Activated T-helper 1 cell treated with anti-CD3 and anti-CD28 coated beads, Interleukin-2, amount 50 U/mL, for 16 hours (primary cell): ENCODE results near the gene NPM3.
A peak's percentile ranks its signal among the peaks of the same experiment; 100 is the strongest.
"Not testable (repeated sequence)": the region's sequence is repeated elsewhere in the genome, so short reads cannot be mapped to it uniquely, and the experiment has no call there.

Source experiments
- DNase-seq, 2 donors: peaks; one replicate each; pipeline ENCODE4 v3.0.0-alpha.2; 2020; ENCODE audit warnings: low read depth in 1 of 2, low spot score in 1 of 2

Gene NPM3

DNA sequence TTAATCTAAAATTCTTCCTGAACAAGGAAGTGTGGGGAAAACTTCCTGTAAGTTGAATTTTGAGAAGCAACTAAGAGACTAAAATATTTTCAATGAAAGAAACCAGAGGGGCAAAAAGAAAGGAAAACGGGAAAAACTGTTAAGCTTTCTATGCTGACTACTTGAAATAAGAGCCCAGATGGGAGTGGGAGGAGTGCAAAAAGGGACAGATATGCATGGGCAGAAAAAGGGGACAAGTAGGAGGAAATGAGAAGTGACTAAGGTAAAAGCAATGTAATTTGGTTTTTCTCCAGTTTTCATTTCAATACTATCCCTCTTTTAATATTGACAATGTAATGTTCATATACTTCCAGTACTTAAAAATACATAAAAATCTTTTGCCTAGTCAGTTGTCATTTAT, 23.9 kb upstream of the NPM3 start:
- no peak for DNase-seq

DNA sequence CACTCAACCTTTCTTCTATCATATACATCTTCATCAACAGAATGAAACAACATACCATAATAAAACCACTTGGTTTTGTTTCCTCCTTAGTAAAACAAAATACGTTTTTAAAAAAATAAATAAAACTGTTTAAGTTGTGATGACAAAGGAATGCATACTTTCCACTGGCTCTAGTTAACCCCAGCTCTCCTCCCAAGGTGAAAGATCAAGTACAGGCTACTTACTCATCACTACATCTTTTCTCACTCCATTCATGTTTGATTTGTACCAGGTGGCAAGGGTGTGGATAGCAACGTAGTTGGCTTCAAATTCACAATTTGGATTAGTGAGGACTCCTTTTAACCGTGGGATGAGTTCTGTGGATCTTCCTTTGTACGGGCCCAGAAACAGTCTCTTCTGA, 20.3 kb upstream of the NPM3 start:
- DNase-seq: no peak

DNA sequence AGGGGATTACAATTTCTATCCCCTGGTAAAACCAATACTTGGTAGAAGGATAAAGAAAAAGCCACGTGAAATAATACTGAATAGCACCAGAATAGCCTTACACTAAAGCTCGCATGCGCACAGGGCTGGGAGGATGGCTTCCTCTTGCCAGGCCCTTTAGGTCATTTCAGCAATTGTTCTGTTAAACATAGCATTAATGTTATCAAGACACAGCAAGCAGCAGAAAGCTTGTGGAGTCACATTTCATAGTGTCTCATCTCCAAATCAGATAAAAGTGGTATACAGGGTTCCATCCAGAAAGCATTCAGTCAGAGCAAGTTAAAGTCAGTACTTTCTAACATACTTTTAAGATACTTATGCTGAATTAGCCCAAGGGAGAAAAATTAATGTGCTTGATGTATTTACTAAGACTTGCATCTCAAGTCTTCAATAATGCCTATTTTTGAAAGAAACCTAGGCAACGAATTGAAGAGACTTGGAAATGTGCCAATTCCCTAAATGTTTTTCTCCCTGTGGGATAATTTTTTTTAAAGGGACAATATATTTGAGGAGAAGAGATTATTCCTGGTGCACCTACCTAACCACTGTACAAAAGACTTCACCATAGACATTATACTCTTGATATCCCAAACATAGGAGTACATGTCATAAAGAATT, 14.3 kb upstream of the NPM3 start:
- no peak for DNase-seq

DNA sequence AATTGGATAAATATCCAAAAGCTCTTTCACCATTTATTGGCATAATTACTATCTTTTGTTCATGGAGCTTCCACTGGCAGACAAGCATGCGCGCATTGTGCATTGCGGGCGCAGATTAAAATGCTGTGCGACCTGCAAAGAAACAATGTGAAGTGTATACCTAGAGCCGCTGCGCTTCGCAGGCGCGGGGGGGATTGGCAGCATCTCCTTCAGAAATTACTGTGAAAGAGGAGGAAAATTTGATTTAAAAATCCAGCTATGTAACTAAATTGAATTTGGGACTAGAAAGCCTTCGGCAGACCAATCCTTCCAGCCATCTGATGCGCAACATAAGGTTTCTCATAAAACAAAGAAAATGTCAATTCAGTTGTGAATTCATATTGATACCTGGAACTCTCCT, 10.3 kb upstream of the NPM3 start:
- DNase-seq: no peak

DNA sequence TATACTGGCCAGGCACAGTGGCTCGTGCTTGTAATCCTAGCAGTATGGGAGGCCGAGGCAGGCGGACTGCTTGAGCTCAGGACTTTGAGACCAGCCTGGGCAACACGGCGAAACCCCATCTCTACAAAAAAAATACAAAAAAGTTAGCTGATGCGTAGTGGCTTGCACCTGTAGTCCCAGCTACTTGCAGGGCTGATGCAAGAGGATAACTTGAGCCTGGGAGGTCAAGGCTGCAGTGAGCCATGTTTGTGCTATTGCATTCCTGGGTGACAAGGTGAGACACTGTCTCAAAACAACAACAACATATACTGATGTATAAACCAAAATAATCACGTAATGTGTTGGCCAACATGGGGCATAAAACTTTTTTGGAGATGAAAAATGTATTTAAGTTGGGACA, 6.4 kb upstream of the NPM3 start:
- no peak for DNase-seq

DNA sequence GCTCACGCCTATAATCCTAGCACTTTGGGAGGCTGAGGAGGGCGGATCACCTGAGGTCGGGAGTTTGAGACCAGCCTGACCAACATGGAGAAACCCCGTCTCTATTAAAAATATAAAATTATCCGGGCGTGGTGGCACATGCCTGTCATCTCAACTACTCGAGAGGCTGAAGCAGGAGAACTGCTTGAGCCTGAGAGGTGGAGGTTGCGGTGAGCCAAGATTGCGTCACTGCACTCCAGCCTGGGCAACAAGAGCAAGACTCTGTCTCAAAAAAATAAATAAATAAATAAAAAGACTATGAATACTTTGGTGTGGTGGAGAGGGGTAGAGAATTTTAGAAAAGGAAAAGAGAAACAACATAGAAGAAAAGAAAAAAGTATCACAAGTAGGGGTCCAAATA, 6.0 kb upstream of the NPM3 start:
- DNase-seq: not testable (repeated sequence)

DNA sequence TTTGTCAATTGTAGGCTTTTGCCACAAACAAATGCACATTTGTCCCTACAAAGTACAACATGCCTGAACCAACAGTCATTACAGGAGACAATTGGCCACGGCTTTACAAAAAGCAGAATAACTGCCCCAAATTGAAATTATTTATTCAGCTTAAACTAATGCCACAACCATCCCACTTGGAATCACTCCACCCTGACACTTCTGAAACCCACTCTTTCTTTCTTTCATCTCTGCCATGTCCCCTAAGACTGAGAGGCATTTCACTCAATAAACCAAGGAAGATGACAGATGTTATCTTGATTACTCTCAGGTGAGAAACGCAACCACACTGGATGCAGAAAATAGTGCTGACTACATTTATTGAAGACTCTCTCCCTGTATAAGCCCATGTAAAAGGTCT, 2.6 kb upstream of the NPM3 start:
- no peak for DNase-seq

DNA sequence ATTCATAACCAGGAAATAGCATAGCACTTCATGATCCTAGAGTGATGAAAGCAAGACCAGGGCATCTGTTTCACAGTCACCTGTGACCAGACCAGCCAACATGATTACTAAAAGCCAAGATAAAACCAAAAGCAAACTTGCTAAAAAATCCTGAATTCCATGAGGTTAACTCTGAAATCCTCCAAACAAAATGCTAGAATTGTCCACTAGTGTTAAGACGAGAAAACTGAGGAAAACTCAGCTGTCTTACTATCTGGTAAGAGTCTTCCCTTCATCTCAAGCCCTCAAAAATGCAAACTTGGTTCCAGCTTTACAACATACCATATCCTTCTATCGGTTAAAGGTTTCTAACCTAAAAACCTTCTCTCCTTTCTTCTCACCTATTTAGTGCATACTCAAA, 1.3 kb upstream of the NPM3 start:
- DNase-seq: no peak

DNA sequence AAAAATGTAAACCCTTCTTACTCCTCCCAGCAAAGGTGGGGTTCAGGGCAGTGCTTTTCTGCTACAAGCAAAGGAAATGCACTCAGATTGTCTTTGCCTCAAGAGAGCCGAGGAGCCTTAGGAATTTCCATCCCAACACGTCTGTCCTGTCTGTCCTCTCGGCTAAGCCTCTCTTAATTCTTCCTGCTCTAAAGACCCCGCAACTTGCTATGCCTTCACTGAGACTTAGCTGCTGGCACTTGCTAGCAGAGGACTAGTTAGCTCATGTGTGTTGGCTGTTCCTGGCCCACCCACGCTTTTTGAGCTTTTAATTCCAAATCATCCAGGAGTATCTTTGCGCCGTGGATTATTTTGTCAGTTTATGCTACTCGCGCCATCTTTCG, 481 bp upstream of the NPM3 start:
- DNase-seq: no peak

DNA sequence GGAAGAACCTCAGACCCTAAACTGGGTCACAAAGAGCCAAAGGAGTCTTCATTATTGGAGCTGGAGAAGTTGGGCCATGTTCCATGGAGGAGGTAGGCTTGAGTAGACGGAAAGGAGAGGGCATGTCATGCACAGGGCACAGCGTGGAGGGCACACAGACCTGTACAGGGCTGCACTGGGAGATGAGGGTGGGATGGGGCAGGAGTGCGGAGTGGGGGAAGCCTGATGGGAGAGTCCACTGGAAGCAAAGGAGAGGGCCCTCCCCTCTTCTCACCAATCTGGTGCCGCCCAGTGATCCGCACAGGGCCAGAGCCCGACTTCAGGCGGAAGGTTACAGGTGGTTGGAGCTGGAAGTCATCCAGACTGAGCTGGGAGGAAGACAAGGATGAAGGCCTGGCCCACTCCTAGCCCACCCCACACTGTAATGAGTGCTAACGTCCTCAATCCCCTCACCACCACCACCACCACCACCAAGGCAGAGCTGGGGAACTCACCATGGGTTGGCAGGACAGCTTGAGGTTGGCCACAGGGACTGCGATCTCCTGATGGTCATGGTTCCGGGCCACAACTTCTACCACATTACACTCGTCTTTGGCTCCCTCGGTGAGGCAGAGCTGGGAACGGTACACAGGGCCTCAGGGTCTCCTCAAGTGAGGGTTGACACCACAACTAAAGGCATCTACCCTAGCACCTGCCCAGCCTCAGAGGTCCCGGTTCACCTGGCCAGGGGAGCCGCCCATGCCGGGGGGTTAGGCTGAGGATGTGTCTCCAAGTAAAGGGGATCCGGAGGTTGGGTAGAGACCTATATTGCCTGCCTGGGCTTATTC, 1.0 kb downstream of the NPM3 start:
- no peak for DNase-seq

DNA sequence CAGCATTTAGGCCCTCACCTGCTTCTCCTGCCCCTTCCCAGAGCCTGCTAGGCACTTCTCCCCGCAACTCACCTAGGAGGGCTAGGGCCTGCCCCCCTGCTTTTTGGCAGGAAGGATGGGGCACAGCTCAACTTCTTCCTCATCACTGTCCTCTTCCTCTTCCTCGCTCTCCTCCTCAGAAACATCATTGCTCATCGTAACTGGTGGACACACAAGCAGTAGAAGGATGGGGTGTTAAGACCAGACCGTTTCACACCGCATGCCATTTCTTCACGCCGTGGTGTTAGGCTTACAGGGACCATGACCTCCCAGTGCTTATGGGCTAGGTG, 1.6 kb downstream of the NPM3 start:
- DNase-seq: no peak

DNA sequence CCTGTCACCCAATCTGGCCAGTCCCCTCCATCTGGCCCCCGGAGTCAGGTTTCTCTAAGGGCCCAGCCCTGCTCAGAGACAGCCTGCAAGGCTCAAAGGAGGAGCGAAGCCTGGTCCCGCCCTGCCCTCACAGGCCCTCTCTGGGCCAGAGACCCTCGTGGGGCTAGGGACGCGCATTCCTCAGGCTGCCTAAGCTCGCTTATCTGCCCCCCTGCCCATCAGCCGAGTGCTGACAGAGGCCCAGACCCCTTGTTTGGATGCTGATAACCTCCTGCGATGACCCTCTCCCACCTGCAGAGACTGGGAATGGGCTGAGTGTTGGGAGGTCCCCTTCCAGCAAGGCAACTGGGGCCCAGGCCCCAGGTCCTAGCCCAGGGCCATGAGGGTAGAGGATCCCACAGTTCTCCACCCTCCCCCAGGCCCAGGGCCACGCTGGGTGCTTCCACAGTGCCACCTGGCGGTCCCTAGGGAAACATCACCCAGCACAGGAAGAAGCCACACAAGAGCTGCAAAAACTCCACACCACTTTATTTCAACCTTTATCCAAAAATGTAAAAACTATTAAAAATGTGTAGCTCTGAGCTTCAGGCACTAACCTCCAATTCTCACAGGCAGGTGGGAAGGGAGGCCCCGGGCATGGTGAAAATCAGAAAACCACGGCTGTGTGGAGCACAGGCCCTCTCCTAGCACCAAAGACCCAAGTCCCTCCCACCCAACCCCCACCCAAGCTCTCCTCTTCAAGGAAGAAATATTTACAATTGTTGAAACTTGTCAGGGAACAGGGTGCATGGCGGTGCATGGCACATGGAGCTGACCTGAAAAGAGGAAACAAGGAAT, 2.2 kb downstream of the NPM3 start:
- DNase-seq: peak; percentile 44 to 58

DNA sequence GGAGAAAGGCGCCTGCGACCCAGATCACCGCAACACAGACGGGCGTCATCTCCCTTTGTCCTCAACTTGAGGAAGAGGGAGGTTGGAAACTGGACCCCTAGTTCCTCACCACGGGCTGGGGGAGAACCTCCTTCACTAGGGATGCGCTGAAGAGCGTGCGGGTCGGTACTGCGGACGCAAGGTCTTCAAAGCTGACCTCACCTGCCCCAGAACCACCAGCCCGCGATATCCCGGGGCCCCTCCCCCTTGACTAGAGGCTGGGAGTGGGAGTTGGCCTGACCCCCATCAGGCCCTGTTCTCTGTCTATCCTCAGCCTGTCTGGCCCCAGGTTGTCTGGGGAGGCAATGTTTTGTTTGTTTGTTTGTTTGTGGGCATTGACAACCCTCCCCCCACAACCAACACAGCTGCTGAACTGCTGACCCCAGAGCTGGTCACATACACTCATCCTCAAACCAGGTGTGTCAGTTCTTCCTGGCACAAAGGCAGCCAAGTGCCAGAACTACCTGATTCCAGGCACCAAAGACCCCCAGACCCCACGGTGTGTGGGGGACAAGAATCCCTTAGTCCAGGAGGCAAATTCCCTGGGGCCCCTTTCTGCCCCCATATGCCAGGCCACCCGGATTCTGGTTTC, 2.9 kb downstream of the NPM3 start:
- no peak for DNase-seq

DNA sequence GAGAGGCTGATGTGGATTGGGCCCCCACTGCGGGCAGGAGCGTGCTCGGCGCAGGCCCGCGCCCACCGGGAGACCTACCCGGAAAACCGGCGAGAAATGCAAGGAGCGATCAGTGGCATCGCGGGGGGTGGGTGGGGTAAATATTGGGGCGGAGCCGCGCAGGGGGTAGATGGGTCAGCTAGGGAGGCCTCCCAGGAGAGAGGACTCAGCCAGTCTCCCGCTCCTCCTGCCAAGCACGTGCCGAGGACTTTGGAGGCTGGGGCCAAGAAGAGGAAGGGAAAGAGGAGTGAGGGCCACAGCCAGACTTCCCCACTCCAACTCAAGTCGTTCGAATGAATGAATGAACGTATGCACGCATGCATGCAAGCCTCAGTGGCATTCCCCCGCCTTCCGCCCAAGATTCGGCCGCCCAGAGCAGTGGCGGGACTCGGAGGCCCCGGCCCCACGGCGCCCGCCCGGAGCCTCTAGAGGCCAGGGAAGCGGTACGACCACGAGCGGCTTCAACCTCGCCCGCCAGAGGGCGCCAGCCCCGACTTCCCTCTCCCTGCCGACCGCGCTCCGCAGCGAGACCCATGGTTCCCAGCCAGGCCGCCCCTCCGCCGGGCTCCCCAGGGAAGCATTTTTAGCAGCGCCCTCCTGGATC, 3.6 kb downstream of the NPM3 start:
- DNase-seq: peak; percentile 71 to 80

DNA sequence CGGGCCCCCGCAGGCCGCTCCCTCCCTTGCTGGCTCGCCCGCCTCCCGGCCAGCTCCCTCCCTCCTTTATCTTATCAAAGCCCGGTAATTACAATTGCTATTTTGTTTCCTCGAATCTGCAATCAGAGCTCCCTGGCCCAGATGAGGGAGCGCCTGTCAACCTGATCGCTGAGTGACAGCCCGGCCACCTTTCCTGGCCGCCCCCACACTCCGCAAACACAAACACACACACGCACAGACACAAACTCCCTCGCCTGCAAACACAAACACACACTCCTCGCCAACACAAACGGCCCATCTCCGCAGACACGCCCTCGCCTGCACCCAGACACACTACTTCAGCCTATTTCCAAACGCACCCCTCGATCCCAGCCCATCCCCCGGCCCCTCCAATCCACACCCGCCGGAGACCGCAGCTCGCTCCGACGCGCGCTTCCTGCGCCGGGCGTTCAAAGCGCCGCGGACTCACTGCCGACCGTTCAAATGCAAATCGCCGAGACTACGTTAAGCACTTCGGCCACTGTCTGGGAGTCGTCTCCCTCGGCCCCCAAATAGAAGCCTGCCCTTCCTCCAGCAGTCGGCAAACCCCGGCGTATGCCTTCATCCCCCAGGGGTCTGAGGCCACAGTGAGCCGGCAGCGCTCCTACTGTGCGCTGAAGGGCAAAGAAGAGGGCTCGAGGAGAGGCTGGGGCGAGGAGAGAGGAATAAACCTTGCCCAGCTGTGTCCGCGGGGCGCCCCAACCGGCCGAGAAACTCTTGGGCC, 4.3 kb downstream of the NPM3 start:
- DNase-seq: no peak

DNA sequence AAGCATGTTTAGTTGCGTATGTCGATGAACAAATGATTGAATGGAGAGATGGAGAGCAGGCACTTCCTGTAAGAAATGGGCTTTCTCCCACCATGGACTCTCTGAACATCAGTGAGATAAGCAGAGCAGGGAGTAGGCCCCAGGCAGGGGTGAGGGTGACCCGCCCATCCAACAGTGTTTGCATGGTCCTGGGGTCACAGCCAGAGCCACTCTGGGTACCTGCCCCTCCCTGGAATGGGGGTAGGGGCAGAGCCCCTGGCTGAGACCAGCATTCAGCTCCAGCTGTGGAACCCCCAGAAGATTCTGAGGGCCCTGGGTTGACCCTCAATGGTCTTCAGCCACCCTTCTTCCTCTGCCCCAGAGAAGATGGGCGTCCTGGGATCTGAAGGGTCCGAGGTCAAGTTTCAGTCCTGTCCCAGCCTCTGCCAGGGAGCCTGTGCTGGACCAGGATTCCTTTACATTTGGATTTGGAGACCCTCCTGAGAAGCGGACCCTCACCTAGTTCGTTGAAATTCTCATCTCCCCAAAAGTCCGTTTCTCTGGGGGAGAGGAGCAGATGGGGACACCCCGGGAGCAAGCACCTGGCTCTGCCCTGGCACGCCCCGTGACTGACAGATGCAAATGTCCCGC, 5.0 kb downstream of the NPM3 start:
- no peak for DNase-seq

DNA sequence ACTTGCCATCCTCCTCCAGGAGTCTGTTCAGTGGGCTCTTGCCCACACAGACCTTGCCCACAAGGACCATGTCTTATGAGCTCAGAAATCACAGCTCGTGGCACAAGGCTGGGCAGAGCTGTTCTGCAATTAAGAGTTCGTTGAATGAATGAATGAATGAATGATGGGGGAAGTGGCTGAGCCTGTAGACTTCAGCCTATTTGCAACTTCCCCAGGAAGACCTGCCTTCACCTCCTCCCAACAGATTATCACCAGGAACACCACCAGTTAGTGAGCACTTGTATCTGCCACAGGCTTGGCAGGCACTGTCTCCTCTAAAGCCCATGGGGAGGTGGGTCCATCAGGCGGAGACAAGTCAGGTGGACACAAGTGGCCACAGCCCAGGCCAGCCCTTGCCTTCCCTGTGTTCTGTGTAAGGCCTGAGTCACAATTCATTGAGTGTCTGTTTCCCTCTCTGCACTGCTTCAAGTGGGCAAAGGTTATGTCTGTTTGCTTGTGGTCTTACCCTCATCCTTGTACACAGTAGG, 5.6 kb downstream of the NPM3 start:
- no peak for DNase-seq

DNA sequence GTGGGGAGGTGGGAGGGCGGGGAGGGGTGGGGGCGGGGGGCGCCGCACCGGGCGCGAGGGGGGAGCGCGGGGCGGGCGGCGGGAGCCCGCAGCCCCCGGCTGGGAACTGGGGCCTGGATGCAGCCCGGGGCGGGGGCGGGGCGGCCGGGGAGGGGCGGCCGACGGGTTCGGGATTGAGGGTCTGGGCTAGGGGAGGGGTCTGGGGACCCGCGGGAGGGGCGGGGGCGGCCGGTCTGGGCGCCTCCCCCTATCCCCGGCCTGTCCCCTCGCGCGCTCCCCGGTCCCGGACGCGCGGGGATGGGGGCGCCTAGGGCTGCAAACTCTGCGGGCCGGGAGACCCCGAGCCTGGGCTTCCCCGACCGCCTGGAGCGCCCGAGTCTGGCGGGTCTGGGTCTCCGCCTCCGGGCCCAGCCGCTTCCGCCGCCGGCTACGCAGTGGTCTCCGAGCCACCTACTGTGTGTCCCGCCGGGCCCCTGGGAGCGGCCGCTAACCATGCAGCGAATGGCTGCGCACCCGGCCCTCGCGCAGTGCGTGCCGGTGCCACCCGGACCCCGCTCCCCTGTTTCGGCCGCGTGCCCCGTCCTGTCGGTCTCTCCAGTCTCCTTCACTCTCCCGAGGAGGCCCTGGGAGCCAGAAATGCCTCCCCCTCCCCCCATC, 7.0 kb downstream of the NPM3 start:
- no peak for DNase-seq
